K562 (cell line): ENCODE measurements around the gene ATRAID. TPM values are rescaled to one million over a fixed set of nuclear protein-coding genes. Genes with fewer than 3 reads are reported as not detected.

ENCODE experiments used
- ATAC-seq: fragments of 200-7000 bp; cut with Tn5 transposase; 3 replicates; pipeline ENCODE4 v1.9.1; 2020; ENCODE audit warnings: moderate library complexity
- BruUV-seq: library from RNA; stranded (reverse); fragments of 400-500 nt; replicated peaks from 2 replicates; lab custom pipeline; 2021; lab: Mats Ljungman, UMichigan
- CTCF ChIA-PET: fragments of 300-600 bp; formaldehyde crosslinking; extraction: SDS; loops from one replicate; lab custom pipeline; 2021; ENCODE audit warnings: low intra/inter-chr PET ratio; lab: Yijun Ruan, JAX
- POLR2A ChIA-PET: fragments of 300-600, 350-650 bp; sonication (Branson Sonifier 250); formaldehyde crosslinking; extraction: SDS; loops from one replicate; lab custom pipeline; 2021; ENCODE audit warnings: antibody characterized with exemption, inconsistent platforms; lab: Yijun Ruan, JAX
- DNase-seq, 4 experiments: peaks; one replicate each; pipeline versions ENCODE4 v3.0.0 to v3.0.0-alpha.2; 2011 to 2018; ENCODE audit warnings: low spot score in 3 of 4, mixed read lengths in 3 of 4; ENCODE audit errors: extremely low read depth in 1 of 4
- FAIRE-seq: peaks from 2 replicates; lab custom pipeline; 2011; peaks lifted over from hg19 to GRCh38; lab: Jason Lieb, UNC
- H2AFZ ChIP-seq: 2 replicates; pipeline ENCODE4 v1.6.0; 2011; ENCODE audit warnings: low read depth, low read length, control low read depth, inconsistent platforms
- H3K27ac ChIP-seq: fragments of 200-600 bp; 3 replicates; pipeline ENCODE4 v1.8.0; 2011; ENCODE audit warnings: low read depth, mild to moderate bottlenecking, control low read depth, inconsistent platforms, low read length, moderate library complexity, mixed read lengths; ENCODE audit errors: extremely low read depth
- H3K27me3 ChIP-seq, 2 experiments: fragments of 300-600 bp in 1 of 2; 2 replicates in 1 of 2; 3 replicates in 1 of 2; pipeline versions ENCODE4 v1.6.0 to v1.8.0; 2011; ENCODE audit warnings: inconsistent platforms in 2 of 2, low read length in 2 of 2, mild to moderate bottlenecking in 1 of 2, mixed read lengths in 1 of 2, moderate library complexity in 1 of 2; ENCODE audit not compliant: control insufficient read depth in 2 of 2, insufficient read depth in 2 of 2
- H3K36me3 ChIP-seq: fragments of 300-600 bp; 3 replicates; pipeline ENCODE4 v1.8.0; 2011; ENCODE audit warnings: mild to moderate bottlenecking, low read length, inconsistent platforms; ENCODE audit not compliant: control insufficient read depth, insufficient read depth
- H3K4me1 ChIP-seq, 2 experiments: fragments of 200-600 bp in 1 of 2; replicated peaks in 1 of 2; 2 replicates in 1 of 2; 3 replicates in 1 of 2; pipeline versions ENCODE4 v1.5.1 to v1.8.0; 2011; ENCODE audit warnings: inconsistent platforms in 2 of 2, low read length in 2 of 2, mild to moderate bottlenecking in 1 of 2, mixed read lengths in 1 of 2, moderate library complexity in 1 of 2; ENCODE audit not compliant: control insufficient read depth in 2 of 2, insufficient read depth in 2 of 2
- H3K4me2 ChIP-seq: 2 replicates; pipeline ENCODE4 v1.6.1; 2011; ENCODE audit warnings: low read length, control low read depth, inconsistent platforms, mixed read lengths; ENCODE audit not compliant: insufficient read depth
- H3K4me3 ChIP-seq: fragments of 200-600 bp; sonication (generic), shearing (Covaris generic); 2 replicates; pipeline ENCODE4 v1.5.1; 2016; ENCODE audit warnings: control low read depth, inconsistent platforms
- H3K79me2 ChIP-seq: fragments of 200-600 bp; 3 replicates; pipeline ENCODE4 v1.8.0; 2011; ENCODE audit warnings: low read length, inconsistent platforms; ENCODE audit not compliant: control insufficient read depth, insufficient read depth
- H3K9ac ChIP-seq, 2 experiments: 2 replicates each; pipeline versions ENCODE4 v1.6.0 to v1.6.1; 2011; ENCODE audit warnings: low read depth in 2 of 2, low read length in 2 of 2, control low read depth in 1 of 2, inconsistent platforms in 1 of 2, mild to moderate bottlenecking in 1 of 2, mixed read lengths in 1 of 2; ENCODE audit not compliant: insufficient read depth in 1 of 2
- H3K9me1 ChIP-seq: one replicate; pipeline ENCODE4 v1.6.0; 2011; ENCODE audit warnings: inconsistent platforms, mild to moderate bottlenecking, low read length, moderate library complexity; ENCODE audit not compliant: control insufficient read depth, insufficient read depth
- H3K9me3 ChIP-seq: replicated peaks from 2 replicates; pipeline ENCODE4 v1.5.1; 2011; ENCODE audit warnings: low read depth, low read length, inconsistent platforms; ENCODE audit not compliant: control insufficient read depth, insufficient read depth
- H4K20me1 ChIP-seq: replicated peaks from 2 replicates; pipeline ENCODE4 v1.6.1; 2011; ENCODE audit warnings: low read length, inconsistent platforms, mixed read lengths; ENCODE audit not compliant: control insufficient read depth, insufficient read depth
- CEBPB ChIP-seq: fragments of 450-650 bp; IDR thresholded peaks from 2 replicates; pipeline ENCODE4 v1.6.1; 2016; ENCODE audit warnings: missing genetic modification characterization, missing compliant biosample characterization
- CEBPG ChIP-seq, 3 experiments: fragments of 200-800 bp in 1 of 3; sonication (Bioruptor generic) in 1 of 3; sonication (generic) in 1 of 3; formaldehyde crosslinking in 1 of 3; IDR thresholded peaks in 2 of 3; conservative IDR thresholded peaks in 1 of 3; 2 replicates each; pipeline versions ENCODE4 v1.6.1 to v1.8.0; 2016 to 2022; ENCODE audit warnings: missing compliant biosample characterization in 2 of 3, missing genetic modification characterization in 2 of 3, mild to moderate bottlenecking in 1 of 3, missing genetic modification reagents in 1 of 3
- CHD1 ChIP-seq: fragments of 200-600 bp; sonication (generic); IDR thresholded peaks from one replicate; pipeline ENCODE4 v1.6.1; 2012; ENCODE audit warnings: mild to moderate bottlenecking, moderate library complexity, low read length, inconsistent platforms
- ESRRA ChIP-seq: fragments of 450-650 bp; IDR thresholded peaks from 2 replicates; pipeline ENCODE4 v1.6.1; 2014; ENCODE audit warnings: low read depth, mild to moderate bottlenecking, moderate library complexity, borderline replicate concordance
- HNRNPL ChIP-seq: fragments of 200-400 bp; formaldehyde crosslinking; IDR thresholded peaks from 2 replicates; pipeline ENCODE4 v1.6.1; 2017; ENCODE audit warnings: low read depth, mild to moderate bottlenecking, low read length
- NFYB ChIP-seq: IDR thresholded peaks from 2 replicates; pipeline ENCODE4 v1.6.1; 2011; ENCODE audit warnings: mild to moderate bottlenecking, moderate library complexity; ENCODE audit not compliant: insufficient read length; ENCODE audit errors: extremely low read depth
- RBM14 ChIP-seq: fragments of 200-400 bp; formaldehyde crosslinking; IDR thresholded peaks from 2 replicates; pipeline ENCODE4 v1.6.1; 2018; ENCODE audit warnings: low read depth, mild to moderate bottlenecking, low read length, moderate library complexity, borderline replicate concordance; ENCODE audit not compliant: insufficient read depth
- TCF3 ChIP-seq: sonication (generic); formaldehyde crosslinking; IDR thresholded peaks from 2 replicates; pipeline ENCODE4 v1.4.0; 2020; ENCODE audit warnings: mild to moderate bottlenecking, missing genetic modification reagents
- TEAD2 ChIP-seq: fragments of 450-650 bp; IDR thresholded peaks from 2 replicates; pipeline ENCODE4 v1.6.1; 2016; ENCODE audit warnings: missing genetic modification characterization, control low read depth, missing compliant biosample characterization
- ZC3H8 ChIP-seq: fragments of 450-650 bp; IDR thresholded peaks from 2 replicates; pipeline ENCODE4 v1.6.1; 2017
- ZNF41 ChIP-seq: fragments of 250-450 bp; sonication (Bioruptor Pico); conservative IDR thresholded peaks from 2 replicates; pipeline ENCODE4 v1.4.0; 2020; ENCODE audit warnings: mild to moderate bottlenecking
- WGBS: fragments of 100-300 bp; shearing (Covaris generic); methylation state at CpG from one replicate; pipeline ENCODE4 v1.1.6; 2016; ENCODE audit warnings: low coverage, mixed read lengths; ENCODE audit not compliant: insufficient coverage; ENCODE audit errors: missing lambda C conversion rate; 5-methylcytosine and 5-hydroxymethylcytosine counted together
- in situ Hi-C: fragments of 300-500 bp; cut with MboI; formaldehyde crosslinking; loops from 4 replicates; pipeline ENCODE4 v1.15.0; 2018; ENCODE audit warnings: inconsistent platforms, mixed read lengths
- intact Hi-C: fragments of 100-400 bp; cut with micrococcal nuclease; formaldehyde crosslinking; loops from 2 replicates; pipeline ENCODE4 v1.14.2; 2022
- polyA plus RNA-seq, 8 experiments: library from polyadenylated mRNA; depleted of rRNA in 4 of 8; stranded (reverse) in 5 of 8; unstranded in 3 of 8; fragments of >200 nt; fragmentation: Nextera tagmentation in 2 of 8; fragmentation: Illumina TruSeq in 1 of 8; extraction: Ambion mirVana in 2 of 8; extraction: Trizol in 1 of 8; gene quantifications; 2 replicates each; pipeline versions ENCODE4 v1.2.1 to v1.2.3, GENCODE V29; 2011 to 2014; ENCODE audit warnings: inconsistent platforms in 1 of 8, missing spikeins in 1 of 8
- total RNA-seq, 7 experiments: library from RNA; depleted of rRNA in 6 of 7; stranded (reverse); fragments of >200 nt in 6 of 7; fragmentation: Illumina TruSeq in 2 of 7; extraction: Trizol in 2 of 7; gene quantifications; 2 replicates each; pipeline versions ENCODE4 v1.2.1 to v1.2.3, GENCODE V29; 2011 to 2021; ENCODE audit warnings: low replicate concordance in 1 of 7

Gene ATRAID
- total and polyA plus RNA-seq, 9 of the 15 experiments (the other 6 are each of a cell fraction or from before 2014, with no cell fraction given): 70.2 to 187 (median 108) TPM

DNA sequence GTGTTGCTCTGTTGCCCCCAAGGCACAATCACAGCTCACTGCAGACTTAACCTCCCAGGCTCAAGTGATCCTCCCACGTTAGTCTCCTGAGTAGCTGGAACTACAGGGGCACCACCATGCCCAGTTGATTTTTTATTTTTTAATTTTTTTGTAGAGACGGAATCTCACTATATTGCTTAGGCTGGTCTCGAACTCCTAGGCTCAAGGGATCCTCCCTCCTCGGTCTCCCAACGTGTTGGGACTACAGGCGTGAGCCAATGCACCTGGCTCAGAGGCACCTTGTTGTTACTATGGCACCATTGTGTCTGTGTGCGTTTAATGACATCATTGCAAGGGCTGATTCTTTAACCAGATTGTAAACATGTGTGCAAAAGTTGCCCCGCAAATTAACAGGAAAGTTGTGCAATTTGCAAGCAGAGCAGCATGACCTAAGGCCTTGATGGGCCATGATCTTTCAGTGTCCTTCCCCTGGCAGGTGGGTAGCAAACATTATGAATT, 40.4 kb upstream of the ATRAID start:
- no TSS peak for BruUV-seq
- DNase-seq (no peak), ATAC-seq (no peak), FAIRE-seq (no peak)
- Histone ChIP-seq H3K4me2 (no peak overlapping the region), H3K9me1 (no peaks in the 10 kb centered on the region), H3K4me1 (peaks cover 8 to 9% of the 10 kb centered on the region in 2 experiments; a peak in 3 of 5 replicates), H3K36me3 (no peaks in the 10 kb centered on the region), H2AFZ (no peak overlapping the region), H3K4me3 (no peak overlapping the region), H3K9me3 (no peaks in the 10 kb centered on the region), H3K27me3 (peaks cover 13 to 37% of the 10 kb centered on the region in 2 experiments; a peak in 4 of 5 replicates), H3K27ac (no peak overlapping the region), H4K20me1 (no peaks in the 10 kb centered on the region), H3K9ac (no peak overlapping the region), H3K79me2 (no peaks in the 10 kb centered on the region)
- ChIA-PET CTCF (no interaction called here), POLR2A (no interaction called here)
- intact Hi-C loops (loop anchor here (2.0 kb wide), 1 partner anchor 19 kb away; no protein-coding TSS in a partner anchor), in situ Hi-C loops (no loop called here)
- 3% methylated on average over 8 of the region's 8 CpGs for WGBS
- TF ChIP-seq CEBPB (tag) (peak; percentile 62), CEBPG (CRISPR knock-in tag; IDR thresholded peaks at IDR 0.05) (no peak), CEBPG (tag; conservative IDR thresholded peaks at IDR 0.05 in 1 of 2, IDR thresholded peaks at IDR 0.05 in 1 of 2) (0 out of 4 replicates have a peak, but pooled peaks of 1 of the 2 experiments have one; percentile 25), TEAD2 (no peak)

DNA sequence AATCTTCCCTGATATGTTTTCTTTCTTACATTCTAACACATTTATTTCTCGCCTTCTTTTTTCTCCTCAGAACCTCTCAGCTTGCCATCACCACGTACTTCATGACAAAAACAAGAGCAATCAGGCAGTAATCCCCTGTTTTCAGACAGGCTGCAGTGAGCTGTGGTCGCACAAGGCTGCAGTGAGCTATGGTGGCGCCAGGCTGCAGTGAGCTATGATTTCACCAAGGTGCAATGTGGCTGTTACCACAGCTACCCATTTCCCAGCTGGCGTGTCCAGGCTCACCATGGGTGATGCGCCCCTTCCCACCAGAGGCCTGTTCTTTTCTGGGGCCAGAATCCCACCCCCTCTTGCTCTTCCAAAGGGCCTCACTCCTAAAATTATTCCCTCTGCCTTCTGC, 37.2 kb upstream of the ATRAID start:
- WGBS: 2% methylated on average over 6 of the region's 6 CpGs
- CTCF ChIA-PET: no interaction called here
- no peaks in the 10 kb centered on the region for H3K9me1 ChIP-seq
- H3K79me2 ChIP-seq: no peaks in the 10 kb centered on the region
- no peak overlapping the region for H3K27ac ChIP-seq
- TF ChIP-seq ZNF41 (CRISPR knock-in tag): no peak
- TF ChIP-seq HNRNPL: no peak
- TF ChIP-seq CHD1: no peak
- no peak for TF ChIP-seq RBM14
- no peak for TF ChIP-seq TCF3 (CRISPR knock-in tag)
- no peak for TF ChIP-seq ESRRA
- no peak for TF ChIP-seq ZC3H8
- TF ChIP-seq NFYB: no peak
- FAIRE-seq: no peak
- DNase-seq: no peak
- H3K36me3 ChIP-seq: no peaks in the 10 kb centered on the region
- H4K20me1 ChIP-seq: no peaks in the 10 kb centered on the region
- POLR2A ChIA-PET: interaction anchor here (0.6 to 1.9 kb wide), 4 partner anchors 9 to 38 kb away, joined by 3 to 8 read pairs (median 4); no protein-coding TSS in a partner anchor
- H3K9me3 ChIP-seq: no peaks in the 10 kb centered on the region
- no peak overlapping the region for H3K9ac ChIP-seq
- intact Hi-C loops (no loop called here), in situ Hi-C loops (no loop called here)
- no peak overlapping the region for H2AFZ ChIP-seq
- no peak overlapping the region for H3K4me3 ChIP-seq
- peak; percentile 42; the same call in 2 of the 3 replicates for ATAC-seq
- peaks cover 8 to 9% of the 10 kb centered on the region in 2 experiments; a peak in 3 of 5 replicates for H3K4me1 ChIP-seq
- no TSS peak for BruUV-seq
- H3K4me2 ChIP-seq: no peak overlapping the region
- H3K27me3 ChIP-seq: peaks cover 17 to 42% of the 10 kb centered on the region in 2 experiments; a peak in 4 of 5 replicates
